HG03558 (cell line): ENCODE data around the gene SPINK4.

Source experiments
- ATAC-seq: cut with Tn5 transposase; IDR thresholded peaks from one replicate; pipeline ENCODE4 v1.9.1; 2021; ENCODE audit warnings: moderate number of reproducible peaks; ENCODE audit not compliant: unreplicated experiment; ENCODE audit errors: extremely low read depth

SPINK4 gene

DNA sequence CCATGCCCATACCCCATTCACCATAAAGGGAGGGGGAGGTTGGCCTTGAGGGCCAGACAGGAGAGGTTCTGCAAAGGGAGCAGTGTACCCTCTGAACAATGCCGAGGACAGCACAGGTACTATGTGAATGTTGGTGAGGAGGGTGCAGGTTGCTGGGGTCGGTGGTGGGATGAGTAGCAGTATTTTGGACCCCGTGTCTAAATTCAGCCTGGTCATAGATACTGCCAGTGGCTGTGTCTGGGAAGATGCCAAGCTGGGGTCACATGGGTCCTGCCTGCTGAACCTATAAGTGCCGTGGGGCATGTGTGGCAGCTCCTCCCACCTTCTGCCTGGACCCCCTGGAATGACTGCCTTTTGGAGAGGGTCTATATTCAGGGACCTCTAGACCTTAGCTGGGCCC, 11.4 kb upstream of the SPINK4 start:
- no peak for ATAC-seq

DNA sequence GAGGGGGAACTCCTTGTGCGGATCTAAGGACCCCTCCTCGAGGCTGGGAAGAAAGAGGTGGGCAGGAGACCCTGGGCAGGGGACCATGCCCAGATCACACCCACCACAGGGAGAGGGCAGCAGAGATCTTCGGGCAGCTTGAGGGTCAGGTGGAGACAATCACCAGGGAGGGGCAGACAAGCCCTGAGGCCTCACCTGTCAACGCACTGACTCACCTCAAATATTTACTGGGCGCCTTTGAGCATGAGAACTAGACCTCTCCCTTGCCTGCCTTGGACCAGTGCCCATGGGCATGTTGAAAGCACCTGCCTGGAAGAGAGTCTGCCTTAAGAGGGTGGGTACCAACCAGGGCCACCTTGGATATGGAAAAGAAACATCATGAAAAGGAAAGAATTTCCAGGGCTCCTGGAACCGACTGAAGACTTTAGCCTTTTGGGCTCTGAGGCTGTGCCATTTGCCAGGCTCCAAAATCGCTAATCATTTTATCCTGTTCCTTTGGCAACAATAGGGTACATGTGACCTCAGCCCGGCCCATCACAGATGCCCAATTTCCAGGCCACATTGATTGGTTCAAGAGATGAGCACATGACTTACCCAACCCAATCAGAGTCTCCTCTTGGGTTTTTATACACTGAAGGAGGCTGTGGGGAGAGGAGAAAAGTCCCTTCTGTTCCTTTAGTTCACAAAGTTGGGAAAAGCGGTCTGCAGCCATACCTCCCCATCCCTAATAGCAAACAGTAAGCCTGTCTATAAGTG, 10.4 kb upstream of the SPINK4 start:
- no peak for ATAC-seq

DNA sequence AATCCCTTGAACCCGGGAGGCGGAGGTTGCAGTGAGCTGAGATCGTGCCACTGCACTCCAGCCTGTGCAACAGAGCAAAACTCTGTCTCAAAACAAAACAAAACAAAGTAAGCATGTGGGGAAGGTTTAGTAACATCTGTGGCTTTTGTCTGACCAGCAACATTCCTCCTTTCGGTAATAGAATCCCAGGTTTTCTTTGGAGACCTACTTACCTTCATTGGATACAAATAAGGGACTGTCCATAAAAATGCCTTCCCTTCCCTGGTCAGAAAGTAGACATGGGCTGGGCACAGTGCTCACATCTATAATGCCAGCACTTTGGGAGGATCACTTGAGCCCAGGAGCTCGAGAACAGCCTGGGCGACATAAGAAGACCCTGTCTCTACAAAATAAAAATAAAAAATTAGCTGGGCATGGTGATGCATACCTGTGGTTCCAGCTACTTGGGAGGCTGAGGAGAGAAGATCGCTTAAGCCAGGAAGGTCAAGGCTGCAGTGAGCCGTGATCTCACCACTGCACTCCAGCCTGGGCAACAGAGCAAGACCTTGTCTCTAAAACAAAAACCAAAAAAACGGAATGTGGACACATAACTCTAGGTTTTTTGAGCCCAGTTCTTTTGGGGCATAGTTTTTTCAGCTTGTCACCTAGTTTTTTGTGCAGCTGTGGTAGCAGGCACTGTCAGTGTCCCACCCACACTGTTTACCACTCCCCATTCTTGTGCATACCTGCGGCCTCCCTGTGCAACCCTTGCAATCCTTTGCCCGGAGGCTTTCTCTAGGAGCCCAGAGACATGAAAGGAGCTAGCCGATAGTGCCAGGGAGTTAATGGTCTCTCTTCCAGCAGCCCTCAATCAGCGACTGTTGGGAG, 9.0 kb upstream of the SPINK4 start:
- no peak for ATAC-seq

DNA sequence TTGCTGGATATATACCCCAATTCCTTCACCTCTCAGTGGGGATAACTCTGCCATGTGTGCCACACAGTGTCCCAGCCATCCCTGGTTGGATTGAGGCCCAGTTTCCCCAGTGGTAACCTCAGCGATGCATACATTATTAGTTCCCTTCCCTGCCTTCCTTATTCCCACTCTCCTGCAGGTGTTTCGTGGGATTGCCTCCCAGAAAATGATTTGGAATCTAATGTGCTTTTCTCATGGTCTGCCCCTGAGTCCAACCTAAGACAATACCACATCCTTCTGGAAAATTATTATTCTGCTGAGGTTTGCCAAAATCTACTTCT, 8.4 kb upstream of the SPINK4 start:
- no peak for ATAC-seq

DNA sequence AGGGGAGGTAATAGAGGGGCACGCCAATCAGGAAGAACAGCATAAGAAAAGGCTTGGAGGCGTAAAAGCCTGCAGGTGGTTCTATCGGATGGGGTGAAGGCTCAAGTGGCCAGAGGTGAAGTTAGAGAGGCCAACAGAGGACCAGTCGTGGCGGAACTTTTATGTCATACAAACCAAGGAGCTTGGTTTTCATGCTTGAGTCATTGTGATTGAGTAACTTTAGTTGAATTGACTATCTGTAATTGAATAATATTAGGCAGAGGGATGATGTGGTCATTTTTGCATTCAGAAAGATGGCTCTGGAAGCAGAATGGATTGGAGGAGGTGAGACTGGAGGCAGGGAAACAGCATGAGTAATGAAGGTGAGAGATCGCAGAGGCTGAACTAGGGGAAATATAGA, 7.2 kb upstream of the SPINK4 start:
- ATAC-seq, result no peak

DNA sequence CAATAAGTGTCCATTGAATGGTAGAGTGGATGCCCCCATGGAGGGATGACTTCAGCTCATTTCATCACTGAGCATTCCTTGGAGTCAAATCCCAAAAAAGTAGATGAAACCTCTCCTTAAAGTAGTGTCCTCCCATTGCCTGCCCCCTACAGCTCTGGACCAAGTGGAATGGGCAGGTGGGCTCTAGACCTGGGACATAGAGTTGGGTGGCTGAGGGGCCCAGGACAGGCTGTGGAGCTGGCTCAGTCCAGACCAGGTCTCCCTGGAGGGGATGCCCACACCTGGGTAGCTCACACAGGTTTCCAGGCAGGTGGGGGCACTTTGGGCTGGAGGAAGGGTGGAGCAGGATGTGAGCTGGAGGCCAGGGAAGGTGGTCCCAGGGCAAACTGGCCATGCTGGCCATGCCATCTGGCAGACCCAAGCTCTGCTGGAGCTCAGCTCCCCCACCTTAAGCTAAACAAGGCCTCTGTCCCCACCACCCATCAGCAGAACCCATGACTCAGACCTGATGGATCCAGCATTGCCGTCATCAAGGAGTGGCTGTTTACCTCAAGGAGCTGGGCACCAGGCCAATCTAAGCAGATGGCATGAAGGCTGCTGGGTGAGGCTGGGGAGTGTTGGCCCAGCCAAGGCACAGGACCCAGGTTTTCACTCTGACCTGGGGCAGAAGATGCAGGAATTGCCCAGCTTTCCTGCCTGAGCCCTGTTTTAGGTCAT, 6.2 kb upstream of the SPINK4 start:
- ATAC-seq, result no peak

DNA sequence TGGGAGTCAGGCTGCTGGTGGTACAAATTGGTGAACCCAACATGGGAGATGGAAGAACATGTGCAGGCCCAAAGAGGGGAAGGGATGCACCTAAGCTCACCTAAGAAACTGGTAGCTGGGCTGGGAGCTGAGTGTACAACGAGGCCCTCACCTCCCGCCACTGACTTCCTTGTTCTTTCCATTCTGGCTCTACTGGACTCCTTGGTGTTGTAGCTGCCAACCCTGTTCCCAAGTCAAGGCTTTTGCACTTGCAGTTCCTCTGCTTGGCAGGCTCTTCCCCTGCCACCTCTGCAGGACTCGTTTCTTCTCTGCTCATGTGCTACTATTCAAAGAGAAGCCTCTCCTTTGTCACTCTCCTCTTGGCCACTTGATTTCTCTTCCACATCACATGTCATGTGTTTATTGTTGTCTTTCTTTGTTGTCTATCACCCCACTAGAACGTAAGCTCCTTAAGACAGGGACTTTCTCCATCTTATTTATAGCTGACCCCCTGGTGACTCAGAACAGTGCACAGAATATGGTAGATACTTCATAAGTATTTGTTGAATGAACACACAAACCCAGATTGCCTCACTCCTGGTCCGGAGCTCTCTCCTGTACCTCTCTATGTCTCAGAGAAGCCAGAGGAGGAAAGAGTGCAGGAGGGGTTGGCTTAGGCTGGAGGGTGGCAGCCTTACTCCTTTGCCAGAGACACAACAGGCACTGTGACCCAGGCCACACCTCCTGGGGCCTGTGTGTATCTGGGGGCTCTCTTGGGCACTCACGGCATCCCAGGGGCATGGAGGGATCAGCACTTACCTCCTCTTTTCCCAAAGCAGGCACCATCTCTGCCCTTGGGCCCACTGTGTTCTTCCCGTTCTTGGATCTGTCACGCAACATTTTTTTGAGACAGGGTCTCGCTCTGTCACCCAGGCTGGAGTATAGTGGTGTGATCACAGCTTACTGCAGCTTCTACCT, 5.2 kb upstream of the SPINK4 start:
- ATAC-seq, result no peak

DNA sequence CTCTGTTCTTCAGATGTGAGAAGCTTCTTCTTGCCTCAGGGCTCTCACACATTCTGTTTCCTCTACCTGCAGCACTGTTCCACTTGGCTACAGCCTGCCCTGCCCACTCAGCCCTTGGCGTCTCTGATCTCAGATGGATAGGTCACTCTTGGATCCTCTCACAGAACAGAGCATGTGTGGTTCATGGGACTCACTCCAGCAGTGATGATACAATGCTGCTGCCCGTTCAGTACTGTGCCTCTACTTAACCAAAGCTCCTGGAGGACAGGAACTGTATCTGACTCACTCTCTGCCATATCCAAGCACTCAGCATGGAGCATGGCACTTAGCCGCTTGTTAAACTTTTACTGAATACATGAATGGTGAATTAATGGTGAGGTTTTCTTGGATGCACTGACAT, 3.4 kb upstream of the SPINK4 start:
- no peak for ATAC-seq

DNA sequence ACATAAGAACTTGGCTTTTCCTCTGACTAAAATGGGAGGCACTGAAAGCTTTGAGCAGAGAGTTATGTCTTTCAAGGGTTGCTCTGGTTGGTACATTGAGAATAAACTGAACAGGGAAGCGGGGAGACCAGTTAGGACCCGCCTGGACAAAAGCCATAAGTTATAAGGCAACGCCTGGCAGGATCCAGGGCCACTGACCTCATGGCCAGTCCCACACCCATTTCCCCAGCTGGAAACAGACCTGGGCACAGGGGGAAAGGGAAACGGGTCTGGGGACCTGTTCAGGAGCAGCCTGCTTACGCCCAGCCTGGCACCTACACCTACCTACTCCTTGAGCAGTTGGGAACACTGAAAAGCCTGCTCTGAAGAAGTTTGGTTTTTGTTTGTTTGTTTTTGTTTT, 1.3 kb downstream of the SPINK4 start:
- ATAC-seq, result no peak

DNA sequence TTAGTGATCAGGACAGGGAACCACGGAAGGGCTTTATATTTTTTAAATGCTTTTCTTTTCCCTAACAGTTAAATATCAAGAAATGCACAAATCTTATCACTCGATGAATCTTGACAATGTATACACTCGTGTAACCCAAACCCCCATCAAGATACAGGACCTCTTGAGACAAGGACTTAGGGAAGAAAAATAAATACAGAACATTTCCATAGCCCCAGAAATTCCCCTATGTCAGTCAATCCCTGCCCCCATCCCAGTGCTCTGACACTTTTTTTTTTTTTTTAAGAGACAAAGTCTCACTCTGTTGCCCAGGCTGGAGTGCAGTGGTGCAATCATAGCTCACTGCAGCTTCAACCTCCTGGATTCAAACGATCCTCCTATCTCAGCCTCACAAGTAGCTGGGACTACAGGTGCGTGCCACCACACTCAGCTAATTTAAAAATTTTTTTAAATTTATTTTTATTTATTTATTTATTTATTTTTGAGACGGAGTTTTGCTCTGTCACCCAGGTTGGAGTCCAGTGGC, 2.7 kb downstream of the SPINK4 start:
- no peak for ATAC-seq

DNA sequence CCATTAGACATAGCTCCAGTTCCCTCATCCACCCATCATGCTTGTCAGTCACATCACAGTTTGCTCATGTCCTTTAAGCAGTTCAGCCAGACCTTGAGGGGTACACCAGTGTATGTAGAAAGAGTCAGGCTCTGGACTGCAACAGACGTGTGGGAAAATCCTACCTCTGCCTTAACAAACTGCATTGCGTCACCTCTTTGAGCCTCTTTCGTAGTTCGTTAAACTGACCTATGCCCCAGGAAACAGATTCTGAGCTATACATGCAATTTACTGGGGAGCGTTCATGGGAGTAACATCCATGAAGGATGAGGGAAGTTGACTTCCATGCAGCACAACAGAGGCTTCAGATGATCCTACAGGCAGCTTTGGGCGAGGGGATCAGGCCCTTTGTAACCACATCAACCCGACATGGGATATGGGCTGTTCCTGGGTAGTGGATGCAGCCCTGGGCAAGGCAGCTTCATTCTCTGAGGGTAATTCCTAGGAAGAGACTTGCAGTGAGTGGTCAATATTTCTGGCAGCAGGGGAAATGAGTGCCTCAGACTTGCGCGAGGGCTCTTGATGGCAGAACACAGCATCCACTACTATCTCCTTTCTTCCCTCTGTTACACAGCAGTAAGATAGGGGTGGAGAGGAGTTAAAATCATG, 4.3 kb downstream of the SPINK4 start:
- ATAC-seq, result no peak

DNA sequence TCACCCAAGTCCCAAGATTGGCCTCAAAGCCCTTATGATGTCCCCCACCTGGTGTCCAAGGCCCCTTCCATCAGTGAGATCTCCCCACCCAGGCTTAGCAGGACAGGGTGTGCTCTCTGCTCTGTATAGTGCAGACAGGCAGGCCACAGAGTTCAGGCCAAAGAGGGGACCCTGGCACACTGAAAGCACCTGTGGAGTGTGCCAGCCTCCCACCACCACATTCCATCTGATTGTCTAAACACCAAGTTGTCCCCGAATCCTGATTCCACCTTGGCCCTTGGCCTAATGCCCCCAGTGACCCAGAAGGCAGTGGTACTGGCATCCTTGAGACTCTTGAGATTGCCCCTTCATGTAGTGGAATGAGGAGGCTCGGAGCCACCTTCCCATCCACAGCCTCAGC, 5.4 kb downstream of the SPINK4 start:
- no peak for ATAC-seq

DNA sequence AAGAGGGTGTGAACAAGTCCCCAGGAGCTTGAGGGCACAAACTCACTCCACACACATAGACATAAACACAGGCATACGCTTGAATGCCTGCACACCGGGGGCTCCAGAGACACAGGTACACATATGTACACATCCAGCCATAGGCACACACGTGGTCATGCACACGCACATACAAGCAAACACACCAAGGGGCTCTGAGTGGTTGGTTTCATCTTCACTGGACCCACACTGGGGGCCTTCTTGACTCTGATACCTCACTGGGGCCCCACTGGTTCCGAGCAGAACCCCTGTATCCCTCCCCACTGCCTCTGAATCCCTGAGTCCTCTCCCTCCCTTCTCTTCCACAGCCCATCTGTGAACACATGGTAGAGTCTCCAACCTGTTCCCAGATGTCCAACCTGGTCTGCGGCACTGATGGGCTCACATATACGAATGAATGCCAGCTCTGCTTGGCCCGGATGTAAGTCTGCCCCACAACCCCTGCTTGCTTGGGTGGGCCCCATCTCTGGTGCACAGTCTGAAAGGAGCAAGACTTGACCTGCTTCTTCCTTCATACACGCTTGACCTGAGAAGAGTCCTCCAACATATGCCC, 6.4 kb downstream of the SPINK4 start:
- ATAC-seq, result no peak

DNA sequence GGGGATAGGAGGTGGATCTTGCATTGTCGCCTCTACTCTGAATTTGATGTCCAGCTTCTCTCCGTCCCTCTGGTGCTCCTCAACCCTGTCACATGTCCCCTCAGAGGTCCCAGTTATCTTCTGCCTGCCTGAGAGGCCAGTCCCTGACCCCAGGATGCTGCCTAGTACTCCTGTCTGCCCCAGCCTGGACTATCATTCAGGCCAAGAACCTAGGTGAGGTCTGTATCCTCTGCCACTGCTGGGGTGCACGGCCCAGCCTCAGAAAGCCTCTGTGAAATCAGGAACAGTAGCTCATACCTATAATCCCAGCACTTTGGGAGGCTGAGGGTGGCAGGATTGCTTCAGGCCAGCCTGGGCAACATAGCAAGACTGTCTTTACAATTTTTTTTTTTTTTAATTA, 8.6 kb downstream of the SPINK4 start:
- no peak for ATAC-seq

DNA sequence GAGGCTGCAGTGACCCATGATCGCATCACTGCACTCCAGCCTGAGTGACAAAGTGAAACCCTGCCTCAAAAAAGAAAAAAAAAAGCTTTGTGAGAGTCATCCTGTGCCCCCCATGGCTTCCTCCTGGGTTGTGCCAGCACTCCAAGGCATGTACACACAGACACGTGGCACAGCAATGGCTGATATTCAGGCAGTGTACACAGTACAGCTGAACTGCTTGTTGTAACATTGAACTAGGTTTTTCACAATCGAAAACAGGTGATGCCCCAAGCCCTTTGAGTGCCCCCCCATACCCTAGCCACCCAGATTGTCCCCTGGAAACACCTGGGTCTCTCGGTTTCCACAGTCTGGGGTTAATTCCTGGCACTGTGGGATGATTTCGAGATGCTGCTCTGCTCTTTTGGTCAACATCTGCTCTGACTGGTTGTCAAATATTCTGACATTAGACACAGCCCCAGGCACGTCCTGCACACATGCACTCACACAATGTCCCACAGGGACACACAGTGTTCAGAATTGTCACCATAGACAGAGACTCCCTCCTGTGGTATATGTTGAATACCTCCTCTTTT, 9.2 kb downstream of the SPINK4 start:
- no peak for ATAC-seq

DNA sequence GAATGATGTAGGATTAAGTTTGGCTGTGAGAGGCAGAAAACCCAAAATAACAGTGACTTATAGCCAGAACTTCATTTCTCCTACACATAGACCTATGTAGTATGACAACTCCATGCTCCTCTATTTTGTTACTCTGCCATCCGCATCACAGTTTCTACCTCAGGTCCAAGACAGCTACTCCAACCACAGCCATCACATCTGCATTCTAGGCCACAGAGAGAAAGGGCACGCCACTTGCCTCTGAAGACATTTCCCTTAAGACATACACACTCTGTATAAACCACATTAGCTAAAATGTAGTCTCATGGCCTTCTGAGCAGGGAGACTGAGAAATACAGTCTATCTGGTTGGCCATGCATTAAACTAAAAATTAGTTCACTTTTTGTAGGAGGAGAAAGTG, 10.0 kb downstream of the SPINK4 start:
- no peak for ATAC-seq

DNA sequence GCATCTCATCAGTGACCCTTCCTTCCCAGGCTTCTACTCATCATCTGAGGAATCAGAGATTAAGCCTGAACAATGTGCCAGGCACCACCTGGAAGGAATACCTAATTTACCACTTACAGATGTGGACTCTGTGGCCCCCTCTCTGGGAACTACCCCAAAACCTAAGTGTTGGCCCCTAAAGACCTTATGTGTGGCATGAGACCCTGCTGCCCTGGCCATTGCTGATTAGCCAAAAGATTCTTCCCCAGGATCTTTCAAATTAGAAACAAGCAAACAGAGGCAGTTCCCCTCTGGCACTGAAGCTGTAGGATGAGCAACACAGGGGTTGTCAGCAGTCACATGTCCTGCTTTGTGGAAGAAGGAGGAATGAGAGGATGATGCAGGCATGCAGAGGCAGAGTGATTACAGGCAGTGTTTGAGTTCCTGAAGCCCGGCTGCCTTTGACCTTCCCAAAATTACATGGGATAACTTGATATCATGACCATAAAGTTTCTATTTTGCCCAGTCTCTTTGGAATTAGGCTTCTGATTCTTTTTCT, 10.6 kb downstream of the SPINK4 start:
- no peak for ATAC-seq

DNA sequence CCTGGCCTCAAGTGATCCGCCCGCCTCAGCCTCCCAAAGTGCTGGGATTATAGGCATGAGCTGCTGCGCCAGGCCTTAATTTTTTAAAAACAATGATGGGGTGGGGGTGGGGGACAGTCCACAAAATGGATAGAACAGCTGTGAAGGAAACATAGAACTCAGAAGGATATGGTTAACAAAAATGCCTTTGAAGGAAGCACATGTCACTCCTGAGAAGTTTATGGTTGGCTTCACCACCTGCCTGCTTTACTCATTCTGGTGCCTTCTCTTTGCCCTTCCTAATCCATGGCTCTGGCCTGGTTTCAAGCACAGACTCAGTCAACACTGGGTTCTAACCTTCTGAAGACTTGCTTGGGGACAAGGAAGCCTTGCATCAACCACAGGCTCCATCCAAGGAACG, 14.2 kb downstream of the SPINK4 start:
- ATAC-seq, result no peak
